ENCODE results near the gene ARSG.

DNA sequence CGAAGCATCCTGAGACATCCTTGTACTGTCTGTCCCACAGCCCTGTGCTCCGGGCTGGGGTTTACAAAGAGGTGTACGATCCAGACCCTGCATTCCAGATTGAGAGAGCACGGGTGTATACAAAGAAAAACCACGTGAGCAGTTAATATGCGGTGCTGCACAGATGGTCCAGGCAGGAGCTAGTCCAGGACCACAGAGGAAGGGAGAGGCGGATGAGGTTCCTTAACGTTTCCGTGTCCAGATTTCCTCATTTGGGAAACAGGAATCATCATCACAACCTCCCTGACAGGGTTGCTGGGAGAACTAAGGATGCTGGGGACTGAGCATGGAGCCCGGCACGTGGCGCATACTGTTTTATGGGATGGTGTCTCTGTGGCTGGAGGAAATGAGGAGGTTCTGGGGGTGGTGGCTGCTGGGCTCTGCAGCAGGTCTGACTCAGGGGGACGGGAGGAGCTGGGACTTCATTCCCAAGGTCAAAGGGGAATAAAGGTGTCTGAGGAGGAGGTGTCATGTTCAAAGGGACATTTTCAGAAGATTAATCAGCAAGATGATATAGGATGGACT, 139.8 kb downstream of the ARSG start:
- TF ChIP-seq ZBTB7A (IDR thresholded peaks at IDR 0.05; ENCODE audit: low read depth) (no peak), TAF1 (IDR thresholded peaks at IDR 0.05; ENCODE audit: low read depth) (no peak)
